Mesenchymal stem cell (in vitro differentiated cells and primary cell): ENCODE results near the gene PBX3.

ENCODE experiments used
- DNase-seq: peaks from one replicate; pipeline ENCODE4 v3.0.0-alpha.2; 2013
- H2AFZ ChIP-seq: one replicate; pipeline ENCODE4 v1.6.1; 2013; ENCODE audit warnings: low read depth, mild to moderate bottlenecking, control low read depth, inconsistent platforms, low read length, moderate library complexity
- H2AK5ac ChIP-seq: 2 replicates; pipeline ENCODE4 v1.6.1; 2013; ENCODE audit warnings: low read length, moderate library complexity, mild to moderate bottlenecking, inconsistent platforms; ENCODE audit not compliant: severe bottlenecking
- H2BK120ac ChIP-seq: one replicate; pipeline ENCODE4 v1.6.1; 2013; ENCODE audit warnings: low read depth, mild to moderate bottlenecking, inconsistent platforms, low read length, moderate library complexity
- H2BK12ac ChIP-seq, 2 experiments: one replicate each; pipeline ENCODE4 v1.6.1; 2013; ENCODE audit warnings: inconsistent platforms in 2 of 2, low read length in 2 of 2, mild to moderate bottlenecking in 2 of 2, moderate library complexity in 2 of 2, control low read depth in 1 of 2
- H2BK15ac ChIP-seq: one replicate; pipeline ENCODE4 v1.6.1; 2013; ENCODE audit warnings: mild to moderate bottlenecking, low read depth, inconsistent platforms; ENCODE audit not compliant: poor library complexity, severe bottlenecking
- H2BK5ac ChIP-seq: 2 replicates; pipeline ENCODE4 v1.6.1; 2013; ENCODE audit warnings: low read depth, mild to moderate bottlenecking, low read length, control low read depth, inconsistent platforms; ENCODE audit not compliant: poor library complexity, severe bottlenecking
- H3K14ac ChIP-seq, 2 experiments: one replicate each; pipeline ENCODE4 v1.6.1; 2013; ENCODE audit warnings: inconsistent platforms in 2 of 2, low read length in 2 of 2, control low read depth in 1 of 2, mild to moderate bottlenecking in 1 of 2, moderate library complexity in 1 of 2
- H3K18ac ChIP-seq, 2 experiments: one replicate each; pipeline ENCODE4 v1.6.1; 2013; ENCODE audit warnings: inconsistent platforms in 2 of 2, low read length in 2 of 2, control low read depth in 1 of 2, low read depth in 1 of 2, mild to moderate bottlenecking in 1 of 2
- H3K23ac ChIP-seq, 2 experiments: one replicate each; pipeline ENCODE4 v1.6.1; 2013; ENCODE audit warnings: inconsistent platforms in 2 of 2, low read length in 2 of 2, mild to moderate bottlenecking in 2 of 2, moderate library complexity in 2 of 2, control low read depth in 1 of 2
- H3K27ac ChIP-seq: 2 replicates; pipeline ENCODE4 v1.5.1; 2013; ENCODE audit warnings: mild to moderate bottlenecking, moderate library complexity, low read length, control low read depth, inconsistent platforms; ENCODE audit not compliant: poor library complexity, severe bottlenecking
- H3K27me3 ChIP-seq, 2 experiments: 2 replicates each; pipeline versions ENCODE4 v1.6.1 to v1.7.0; 2013; ENCODE audit warnings: low read length in 2 of 2, mild to moderate bottlenecking in 2 of 2, moderate library complexity in 2 of 2, control low read depth in 1 of 2, inconsistent platforms in 1 of 2; ENCODE audit not compliant: control insufficient read depth in 1 of 2, insufficient read depth in 1 of 2
- H3K36me3 ChIP-seq, 2 experiments: 2 replicates each; pipeline versions ENCODE4 v1.6.1 to v1.7.0; 2013; ENCODE audit warnings: low read length in 2 of 2, control low read depth in 1 of 2, inconsistent platforms in 1 of 2, low read depth in 1 of 2, mild to moderate bottlenecking in 1 of 2; ENCODE audit not compliant: insufficient read depth in 2 of 2, control insufficient read depth in 1 of 2
- H3K4ac ChIP-seq, 2 experiments: one replicate each; pipeline ENCODE4 v1.6.1; 2013; ENCODE audit warnings: inconsistent platforms in 2 of 2, low read length in 2 of 2, mild to moderate bottlenecking in 2 of 2, moderate library complexity in 2 of 2, control low read depth in 1 of 2, low read depth in 1 of 2
- H3K4me1 ChIP-seq: 2 replicates; pipeline ENCODE4 v1.6.1; 2013; ENCODE audit warnings: low read depth, low read length, control low read depth; ENCODE audit not compliant: control insufficient read depth, insufficient read depth
- H3K4me2 ChIP-seq: 2 replicates; pipeline ENCODE4 v1.6.1; 2013; ENCODE audit warnings: low read length, mild to moderate bottlenecking, inconsistent platforms; ENCODE audit not compliant: poor library complexity, severe bottlenecking
- H3K4me3 ChIP-seq, 2 experiments: 2 replicates each; pipeline versions ENCODE4 v1.5.1 to v1.7.0; 2013; ENCODE audit warnings: low read length in 2 of 2, mild to moderate bottlenecking in 2 of 2, control low read depth in 1 of 2, low read depth in 1 of 2; ENCODE audit not compliant: insufficient read depth in 1 of 2
- H3K79me1 ChIP-seq: replicated peaks from 2 replicates; pipeline ENCODE4 v1.6.1; 2013; ENCODE audit warnings: mild to moderate bottlenecking, control low read depth, low read length, inconsistent platforms; ENCODE audit not compliant: poor library complexity, severe bottlenecking
- H3K9ac ChIP-seq: 2 replicates; pipeline ENCODE4 v1.7.0; 2013; ENCODE audit warnings: mild to moderate bottlenecking, low read length, moderate library complexity
- H3K9me3 ChIP-seq: 2 replicates; pipeline ENCODE4 v1.7.0; 2013; ENCODE audit warnings: mild to moderate bottlenecking, low read length; ENCODE audit not compliant: control insufficient read depth
- H4K8ac ChIP-seq: one replicate; pipeline ENCODE4 v1.6.1; 2013; ENCODE audit warnings: inconsistent platforms, mild to moderate bottlenecking, low read length, moderate library complexity
- H4K91ac ChIP-seq: one replicate; pipeline ENCODE4 v1.6.1; 2013; ENCODE audit warnings: mild to moderate bottlenecking, low read length, inconsistent platforms
- WGBS: methylation state at CpG from one replicate; pipeline ENCODE4 v1.1.7; 2013; ENCODE audit warnings: mixed read lengths; 5-methylcytosine and 5-hydroxymethylcytosine counted together

Gene PBX3

DNA sequence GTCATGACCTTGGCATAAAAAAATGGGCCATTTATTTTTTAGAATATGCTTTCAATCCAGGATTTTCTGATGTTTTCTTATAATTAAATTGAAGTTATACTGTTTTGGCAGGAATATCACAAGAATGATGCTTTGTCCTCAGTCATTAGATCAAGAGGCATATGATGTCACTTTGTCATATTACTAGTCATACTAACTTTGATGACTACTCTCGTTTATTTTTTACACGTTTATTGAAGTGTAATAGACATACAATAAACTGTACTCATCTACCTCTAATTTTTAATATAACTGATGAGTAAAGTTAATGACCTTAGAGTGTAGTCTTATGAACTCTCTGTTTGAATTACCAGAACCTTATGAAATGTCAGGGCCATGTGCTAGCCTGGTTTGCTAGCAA lies 56.4 kb downstream of the PBX3 start:
- no peaks in the 10 kb centered on the region for H3K9me3 ChIP-seq
- no peak overlapping the region for H4K8ac ChIP-seq
- no peak overlapping the region for H3K4ac ChIP-seq
- H2BK12ac ChIP-seq: no peak overlapping the region
- no peak overlapping the region for H3K18ac ChIP-seq
- no peak overlapping the region for H3K14ac ChIP-seq
- peaks cover 0 to 5% of the 10 kb centered on the region in 2 experiments for H3K36me3 ChIP-seq
- H2AFZ ChIP-seq: no peak overlapping the region
- H3K9ac ChIP-seq: no peak overlapping the region
- no CpG with 5 or more reads among the region's 2 CpGs for WGBS
- no peaks in the 10 kb centered on the region for H3K4me1 ChIP-seq
- no peak overlapping the region for H2AK5ac ChIP-seq
- no peak overlapping the region for H2BK5ac ChIP-seq
- H4K91ac ChIP-seq: no peak overlapping the region
- H3K27me3 ChIP-seq: no peaks in the 10 kb centered on the region
- H3K4me2 ChIP-seq: no peak overlapping the region
- no peak for DNase-seq
- H3K23ac ChIP-seq: no peak overlapping the region
- H3K4me3 ChIP-seq: no peak overlapping the region
- H3K79me1 ChIP-seq: peaks cover 9% of the 10 kb centered on the region
- H2BK15ac ChIP-seq: no peak overlapping the region
- H3K27ac ChIP-seq: no peak overlapping the region
- H2BK120ac ChIP-seq: no peak overlapping the region

DNA sequence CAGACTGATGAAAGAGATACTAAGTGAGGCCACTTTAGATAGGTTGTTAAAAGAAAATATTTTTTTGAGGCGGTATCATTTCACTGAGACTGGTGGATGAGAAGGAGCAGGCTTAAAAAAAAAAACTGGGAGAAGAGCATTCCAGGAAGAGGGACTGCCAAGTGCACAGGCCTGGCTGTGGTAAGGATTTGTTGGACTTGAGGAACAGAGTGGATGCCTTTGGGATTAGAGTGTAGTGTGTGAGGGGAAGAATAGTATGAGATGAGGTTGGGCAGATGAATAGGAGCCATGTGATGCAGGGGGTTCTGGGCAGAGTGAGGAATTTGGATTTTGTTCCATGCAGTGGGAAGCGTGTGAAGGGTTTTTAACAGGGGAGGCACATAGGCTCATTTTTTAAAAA lies 57.9 kb downstream of the PBX3 start:
- Histone ChIP-seq H2BK120ac (no peak overlapping the region), H2BK15ac (no peak overlapping the region), H3K4me2 (no peak overlapping the region), H3K4ac (no peak overlapping the region), H3K4me1 (no peaks in the 10 kb centered on the region), H3K9me3 (no peaks in the 10 kb centered on the region), H3K36me3 (peaks cover 0 to 5% of the 10 kb centered on the region in 2 experiments), H3K27me3 (no peaks in the 10 kb centered on the region), H4K8ac (no peak overlapping the region), H3K4me3 (peak overlapping the region in 1 of 2 experiments; percentile 6), H3K79me1 (peaks cover 8% of the 10 kb centered on the region), H3K27ac (no peak overlapping the region), H3K9ac (peak overlapping the region; percentile 71), H3K18ac (no peak overlapping the region), H4K91ac (no peak overlapping the region), H2AK5ac (no peak overlapping the region), H2AFZ (no peak overlapping the region), H3K23ac (no peak overlapping the region), H2BK12ac (no peak overlapping the region), H2BK5ac (no peak overlapping the region), H3K14ac (no peak overlapping the region)
- peak; percentile 72 for DNase-seq
- WGBS: 95% methylated on average over 2 of the region's 2 CpGs

DNA sequence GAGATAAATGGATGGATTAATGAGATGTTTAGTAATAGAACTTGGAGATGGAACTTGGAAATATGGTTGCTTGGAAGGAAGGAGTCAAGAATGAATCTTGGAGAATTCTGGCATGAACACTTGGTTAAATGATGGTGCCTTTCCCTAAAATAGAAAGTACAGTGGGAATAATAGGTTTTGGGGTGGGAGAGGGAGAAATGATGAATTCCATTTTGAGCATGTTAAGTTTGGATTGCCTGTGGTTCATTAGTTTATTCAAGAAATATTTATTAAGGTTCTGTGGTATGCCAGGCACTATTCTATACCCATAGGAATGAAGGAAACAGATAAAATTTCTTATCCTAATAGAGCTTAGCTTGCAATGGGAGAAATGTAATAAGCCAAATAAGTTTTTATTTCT lies 58.4 kb downstream of the PBX3 start:
- no peak overlapping the region for H3K18ac ChIP-seq
- H3K4me2 ChIP-seq: no peak overlapping the region
- H3K27me3 ChIP-seq: no peaks in the 10 kb centered on the region
- no peak overlapping the region for H3K4ac ChIP-seq
- no peak overlapping the region for H3K23ac ChIP-seq
- H4K8ac ChIP-seq: no peak overlapping the region
- H3K4me1 ChIP-seq: no peaks in the 10 kb centered on the region
- H2BK120ac ChIP-seq: no peak overlapping the region
- H4K91ac ChIP-seq: no peak overlapping the region
- peaks cover 8% of the 10 kb centered on the region for H3K79me1 ChIP-seq
- no peak overlapping the region for H3K14ac ChIP-seq
- no peak overlapping the region for H2BK12ac ChIP-seq
- no peak overlapping the region for H2BK15ac ChIP-seq
- H3K9me3 ChIP-seq: no peaks in the 10 kb centered on the region
- H3K9ac ChIP-seq: peak overlapping the region; percentile 41
- no peak overlapping the region for H2AK5ac ChIP-seq
- H3K27ac ChIP-seq: no peak overlapping the region
- no peak overlapping the region for H2BK5ac ChIP-seq
- H2AFZ ChIP-seq: no peak overlapping the region
- peaks cover 0 to 5% of the 10 kb centered on the region in 2 experiments for H3K36me3 ChIP-seq
- DNase-seq: no peak
- no peak overlapping the region for H3K4me3 ChIP-seq

DNA sequence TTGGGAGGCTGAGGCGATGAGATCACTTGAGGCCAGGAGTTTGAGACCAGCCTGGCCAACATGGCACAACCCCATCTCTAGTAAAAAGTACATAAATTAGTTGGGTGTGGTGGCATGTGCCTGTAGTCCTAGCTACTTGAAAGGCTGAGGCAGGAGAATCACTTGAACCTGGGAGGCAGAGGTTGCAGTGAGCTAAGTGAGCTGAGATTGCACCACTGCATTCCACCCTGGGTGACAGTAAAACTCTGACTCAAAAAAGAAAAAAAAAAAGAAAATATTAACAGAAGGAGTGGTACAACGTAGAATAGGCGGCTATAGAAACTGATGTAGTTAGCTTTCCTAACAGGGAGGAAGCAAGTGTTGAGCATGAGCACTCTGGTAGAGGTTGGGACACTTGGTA lies 59.9 kb downstream of the PBX3 start:
- H3K4me2 ChIP-seq: no peak overlapping the region
- no peak overlapping the region for H4K8ac ChIP-seq

More for the DNA sequence above, 59.9 kb downstream of the PBX3 start:
- Histone ChIP-seq H3K18ac (no peak overlapping the region), H2AK5ac (no peak overlapping the region), H3K27me3 (no peaks in the 10 kb centered on the region), H2BK15ac (no peak overlapping the region), H3K23ac (no peak overlapping the region), H3K27ac (no peak overlapping the region), H3K9me3 (no peaks in the 10 kb centered on the region), H2BK12ac (no peak overlapping the region), H4K91ac (no peak overlapping the region), H3K9ac (no peak overlapping the region), H3K4me1 (no peaks in the 10 kb centered on the region), H2BK120ac (no peak overlapping the region), H3K79me1 (peaks cover 14% of the 10 kb centered on the region), H2AFZ (no peak overlapping the region), H3K14ac (no peak overlapping the region), H2BK5ac (no peak overlapping the region), H3K4me3 (no peak overlapping the region), H3K36me3 (no peaks in the 10 kb centered on the region), H3K4ac (no peak overlapping the region)
- DNase-seq: peak; percentile 71
- 79% methylated on average over 3 of the region's 3 CpGs for WGBS
